ENCODE measurements around the gene CD99L2. TPM values are rescaled to one million over a fixed set of nuclear protein-coding genes. Genes with fewer than 3 reads are reported as not detected.

The CD99L2 gene
- total RNA-seq, 6 experiments from 2014 or later: 53.9 to 67.1 (median 56.4) TPM

- no peak overlapping the region for H3K27ac Mint-ChIP-seq
- H3K27me3 Mint-ChIP-seq (ENCODE audit: insufficient read depth): no peaks in the 10 kb centered on the region; the same call in none of the 2 replicates
- peaks cover 7% of the 10 kb centered on the region for H3K36me3 Mint-ChIP-seq (ENCODE audit: low read depth)
- TF ChIP-seq CTCF (IDR thresholded peaks at IDR 0.05): no peak
- H3K4me3 Mint-ChIP-seq: no peak overlapping the region
- DNase-seq: no peak
- H3K4me1 Mint-ChIP-seq (ENCODE audit: low read depth): no peaks in the 10 kb centered on the region
- H3K9me3 Mint-ChIP-seq: no peaks in the 10 kb centered on the region
Observed at GRCh38 chrX:150790021-150790420, 108.4 kb downstream of the CD99L2 start.

GRCh38 chrX:150781677-150782076 is 116.8 kb downstream of the CD99L2 start:
- no peaks in the 10 kb centered on the region for H3K36me3 Mint-ChIP-seq (ENCODE audit: low read depth)
- DNase-seq: no peak
- TF ChIP-seq CTCF (IDR thresholded peaks at IDR 0.05): no peak
- no peaks in the 10 kb centered on the region for H3K9me3 Mint-ChIP-seq
- no peak overlapping the region for H3K4me3 Mint-ChIP-seq
- peaks cover 1% of the 10 kb centered on the region; the same call in 1 of the 2 replicates for H3K27me3 Mint-ChIP-seq (ENCODE audit: insufficient read depth)
- H3K4me1 Mint-ChIP-seq (ENCODE audit: low read depth): peaks cover 15% of the 10 kb centered on the region
- H3K27ac Mint-ChIP-seq: no peak overlapping the region

GRCh38 chrX:150779385-150779784 is 119.1 kb downstream of the CD99L2 start:
- H3K4me3 Mint-ChIP-seq: no peak overlapping the region
- no peak overlapping the region for H3K27ac Mint-ChIP-seq
- DNase-seq: no peak
- no peaks in the 10 kb centered on the region for H3K36me3 Mint-ChIP-seq (ENCODE audit: low read depth)
- H3K27me3 Mint-ChIP-seq (ENCODE audit: insufficient read depth): peaks cover 1% of the 10 kb centered on the region; the same call in 1 of the 2 replicates
- H3K9me3 Mint-ChIP-seq: no peaks in the 10 kb centered on the region
- peaks cover 15% of the 10 kb centered on the region for H3K4me1 Mint-ChIP-seq (ENCODE audit: low read depth)
- TF ChIP-seq CTCF (IDR thresholded peaks at IDR 0.05): no peak

- H3K27ac Mint-ChIP-seq: no peak overlapping the region
- no peak for TF ChIP-seq CTCF (IDR thresholded peaks at IDR 0.05)
- DNase-seq: no peak
- no peaks in the 10 kb centered on the region for H3K36me3 Mint-ChIP-seq (ENCODE audit: low read depth)
- peaks cover 1% of the 10 kb centered on the region; the same call in 1 of the 2 replicates for H3K27me3 Mint-ChIP-seq (ENCODE audit: insufficient read depth)
- no peaks in the 10 kb centered on the region for H3K9me3 Mint-ChIP-seq
- H3K4me1 Mint-ChIP-seq (ENCODE audit: low read depth): peaks cover 15% of the 10 kb centered on the region
- no peak overlapping the region for H3K4me3 Mint-ChIP-seq
Observed at GRCh38 chrX:150777328-150777992, 121.0 kb downstream of the CD99L2 start.

- H3K4me3 Mint-ChIP-seq: no peak overlapping the region
- TF ChIP-seq CTCF (IDR thresholded peaks at IDR 0.05): no peak
- H3K27me3 Mint-ChIP-seq (ENCODE audit: insufficient read depth): no peaks in the 10 kb centered on the region; the same call in 1 of the 2 replicates
- no peaks in the 10 kb centered on the region for H3K9me3 Mint-ChIP-seq
- H3K36me3 Mint-ChIP-seq (ENCODE audit: low read depth): no peaks in the 10 kb centered on the region
- DNase-seq: no peak
- H3K27ac Mint-ChIP-seq: no peak overlapping the region
- peaks cover 15% of the 10 kb centered on the region for H3K4me1 Mint-ChIP-seq (ENCODE audit: low read depth)
Observed at GRCh38 chrX:150775569-150776350, 122.7 kb downstream of the CD99L2 start.

Data from HFFc6 (cell line).